Uterus (tissue), 2 donors: ENCODE data around the gene EPHB2.

Source experiments
- CTCF ChIP-seq, 4 experiments: fragments of 200-600 bp in 2 of 4; fragments of 450-650 bp in 2 of 4; sonication (generic) in 2 of 4; IDR thresholded peaks; one replicate each; pipeline ENCODE4 v1.5.1; 2016 to 2019; ENCODE audit warnings: antibody characterized with exemption in 4 of 4, mild to moderate bottlenecking in 2 of 4, moderate library complexity in 1 of 4
- POLR2A ChIP-seq, 2 donors: fragments of 450-650 bp; IDR thresholded peaks; one replicate each; pipeline ENCODE4 v1.6.1; 2016; ENCODE audit warnings: antibody characterized with exemption in 2 of 2, mild to moderate bottlenecking in 1 of 2, moderate library complexity in 1 of 2

DNA sequence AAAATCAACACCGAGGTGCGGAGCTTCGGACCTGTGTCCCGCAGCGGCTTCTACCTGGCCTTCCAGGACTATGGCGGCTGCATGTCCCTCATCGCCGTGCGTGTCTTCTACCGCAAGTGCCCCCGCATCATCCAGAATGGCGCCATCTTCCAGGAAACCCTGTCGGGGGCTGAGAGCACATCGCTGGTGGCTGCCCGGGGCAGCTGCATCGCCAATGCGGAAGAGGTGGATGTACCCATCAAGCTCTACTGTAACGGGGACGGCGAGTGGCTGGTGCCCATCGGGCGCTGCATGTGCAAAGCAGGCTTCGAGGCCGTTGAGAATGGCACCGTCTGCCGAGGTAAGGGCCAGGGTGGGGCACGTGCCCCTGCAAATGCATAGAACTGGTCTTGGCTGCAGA, 74.1 kb downstream of the EPHB2 start:
- TF ChIP-seq CTCF (IDR thresholded peaks at IDR 0.05) (no peak), POLR2A (IDR thresholded peaks at IDR 0.05) (no peak)
